DMS 273 treated with DMSO at 0.1 percent for 48 hours (cell line): ENCODE measurements around the gene TM4SF5.
"Not testable (repeated sequence)": the region's sequence is repeated elsewhere in the genome, so short reads cannot be mapped to it uniquely, and the experiment has no call there.

Source experiments
- DNase-seq: peaks from one replicate; lab custom pipeline; 2025; lab: John Stamatoyannopoulos, UW

The TM4SF5 gene

DNA sequence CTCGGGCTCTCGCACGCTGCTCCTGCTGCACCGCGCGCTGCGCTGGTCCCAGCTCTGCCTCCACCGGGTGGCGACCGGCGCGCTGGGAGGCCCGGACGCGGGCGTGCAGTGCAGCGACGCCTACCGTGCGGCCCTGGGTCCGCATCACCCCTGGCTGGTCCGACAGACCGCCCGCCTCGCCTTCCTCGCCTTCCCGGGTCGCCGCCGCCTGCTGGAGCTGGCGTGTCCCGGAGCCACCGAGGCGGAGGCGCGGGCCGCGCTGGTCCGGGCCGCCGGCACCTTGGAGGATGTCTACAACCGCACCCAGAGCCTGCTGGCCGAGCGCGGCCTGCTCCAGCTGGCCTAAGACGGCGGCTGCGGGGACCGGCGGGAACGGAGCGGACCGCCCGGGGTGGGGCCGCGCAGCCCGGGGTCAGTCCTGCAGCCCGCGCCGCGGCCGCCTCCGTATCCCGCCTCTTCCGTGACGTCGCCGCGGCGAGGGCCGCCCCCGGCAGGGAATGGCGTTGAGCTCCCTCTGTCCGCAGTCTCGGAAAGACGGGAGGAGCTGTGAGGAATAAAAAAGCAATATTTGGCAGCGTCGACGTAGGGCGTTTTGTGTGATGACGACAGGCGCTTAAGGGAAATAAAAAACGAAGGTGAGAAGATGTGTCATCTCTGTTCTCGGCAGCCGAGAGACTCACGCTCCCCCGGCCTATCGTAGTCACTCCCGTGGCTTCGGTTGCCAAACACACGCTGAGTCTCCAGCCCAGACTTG lies 18.4 kb downstream of the TM4SF5 start:
- DNase-seq, result peak; percentile 30

DNA sequence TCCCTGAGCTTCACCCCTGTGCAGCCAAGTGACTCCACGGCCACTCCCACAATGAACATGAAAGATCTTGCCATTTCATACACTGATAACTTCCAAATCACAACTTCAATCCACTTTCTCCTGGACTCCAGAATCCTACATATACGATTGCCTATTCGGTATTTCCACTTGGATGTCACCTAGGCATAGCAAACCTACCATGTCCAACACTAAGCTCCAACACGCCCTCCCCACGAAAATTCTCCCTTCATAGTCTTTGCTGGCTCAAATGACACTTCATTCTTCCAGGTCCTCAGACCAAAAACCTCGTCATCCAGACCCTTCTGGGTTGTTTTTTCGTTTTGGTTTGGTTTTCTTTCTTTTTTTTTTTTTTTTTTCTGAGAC lies 19.0 kb downstream of the TM4SF5 start:
- DNase-seq, result no peak

DNA sequence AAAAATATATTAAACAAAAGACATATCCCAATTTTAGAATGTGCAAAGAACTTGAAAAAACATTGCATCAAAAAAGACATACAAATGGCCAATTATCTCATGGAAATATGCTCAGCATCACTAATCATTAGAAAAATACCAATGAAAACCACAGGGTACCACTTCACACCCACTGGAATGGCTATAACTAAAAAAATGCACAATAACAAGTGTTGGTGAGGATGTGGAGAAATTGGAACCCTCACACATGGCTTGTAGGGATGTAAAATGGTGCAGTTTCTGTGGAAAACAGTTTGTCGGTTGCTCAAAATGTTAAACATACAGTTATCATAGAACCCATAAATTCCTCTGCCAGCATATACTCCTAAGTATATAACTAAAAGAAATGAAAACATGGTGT lies 23.5 kb downstream of the TM4SF5 start:
- DNase-seq, result no peak

DNA sequence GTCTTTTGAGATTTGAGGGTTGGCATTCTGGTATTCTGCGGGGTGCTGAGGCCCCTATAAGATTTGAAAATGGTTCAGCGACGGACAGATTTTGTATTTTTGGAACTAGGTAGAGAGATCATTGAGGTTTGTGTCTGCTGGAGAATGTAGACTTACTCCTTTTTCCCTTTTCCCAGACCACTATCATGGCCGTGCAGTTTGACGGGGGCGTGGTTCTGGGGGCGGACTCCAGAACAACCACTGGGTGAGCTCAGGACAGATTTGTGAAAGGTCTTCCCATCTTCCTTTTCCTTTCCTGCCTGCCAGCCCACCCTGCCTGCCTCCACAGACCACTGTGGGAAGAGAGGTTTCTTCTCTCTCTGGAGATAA lies 24.9 kb downstream of the TM4SF5 start:
- no peak for DNase-seq

DNA sequence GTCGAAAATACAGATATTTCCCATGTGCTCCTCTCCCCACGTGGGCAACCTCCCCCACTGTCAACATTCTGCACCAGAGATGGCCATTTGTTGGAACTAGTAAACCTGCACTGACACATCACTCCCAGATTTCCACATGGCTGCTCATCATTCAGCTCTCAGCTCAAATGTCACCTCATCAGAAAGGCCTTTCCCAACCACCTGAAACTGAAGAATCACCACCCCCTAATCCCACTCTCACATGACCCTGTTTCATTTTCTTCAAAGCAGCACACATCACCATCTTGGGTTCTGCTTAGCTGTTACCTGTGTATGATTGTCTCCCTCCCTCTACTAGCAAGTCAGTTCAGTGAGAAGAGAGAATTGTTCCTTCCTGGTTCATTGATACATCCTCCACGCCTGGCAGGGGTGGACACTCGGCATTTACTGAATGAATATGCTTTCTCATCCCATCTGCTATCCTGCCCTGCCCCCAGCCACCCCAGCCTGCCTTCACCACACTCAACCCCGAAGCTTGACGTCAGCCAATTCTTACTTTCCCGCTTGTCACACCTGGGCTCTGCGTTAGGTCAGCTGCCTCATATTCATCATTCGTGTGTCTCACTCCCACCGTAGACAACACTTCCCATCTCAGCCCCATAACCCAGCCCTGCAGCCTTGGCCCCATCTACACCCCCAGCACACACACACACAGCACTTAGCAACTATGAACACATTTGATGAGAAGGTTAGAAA lies 28.9 kb downstream of the TM4SF5 start:
- DNase-seq, result no peak

DNA sequence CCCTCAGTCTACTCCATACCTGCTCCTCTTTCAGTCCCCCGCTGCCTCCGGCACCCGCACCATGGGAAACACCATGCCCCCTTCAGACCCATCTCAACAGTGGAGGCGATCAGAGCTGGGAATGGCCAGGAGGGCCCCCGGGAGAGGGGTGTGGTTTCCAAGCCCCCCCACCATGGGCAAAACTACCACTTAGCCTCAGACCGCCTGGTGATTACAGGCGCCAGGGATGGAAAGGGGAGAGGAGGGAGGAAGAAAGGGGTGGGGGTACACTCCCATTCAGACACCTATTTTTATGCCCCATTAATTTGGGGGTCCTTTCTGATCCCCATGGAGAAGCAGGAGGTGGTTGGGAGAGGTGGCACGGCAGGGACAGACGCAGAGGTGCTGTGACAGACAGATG lies 30.5 kb downstream of the TM4SF5 start, which contains the start of gene C17orf114:
Gene C17orf114 (minus strand): TSS at position 101 of the 400 bp plus-strand sequence.
- no peak for DNase-seq

DNA sequence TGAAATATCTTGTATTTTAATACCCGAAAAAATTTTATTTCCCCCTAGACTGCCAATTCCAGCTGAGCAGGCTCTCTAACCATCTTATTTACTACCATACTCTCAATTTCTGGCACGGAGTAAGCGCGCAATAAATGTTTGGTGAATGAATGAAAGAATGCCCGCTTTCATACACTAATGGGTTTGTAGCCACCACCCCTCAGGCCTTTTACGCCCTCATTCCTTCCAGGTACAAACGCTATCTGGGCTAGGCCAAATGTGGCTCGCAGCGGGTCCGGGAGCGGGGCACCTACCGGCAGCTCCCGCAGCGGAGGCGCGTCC lies 34.7 kb downstream of the TM4SF5 start:
- no peak for DNase-seq

DNA sequence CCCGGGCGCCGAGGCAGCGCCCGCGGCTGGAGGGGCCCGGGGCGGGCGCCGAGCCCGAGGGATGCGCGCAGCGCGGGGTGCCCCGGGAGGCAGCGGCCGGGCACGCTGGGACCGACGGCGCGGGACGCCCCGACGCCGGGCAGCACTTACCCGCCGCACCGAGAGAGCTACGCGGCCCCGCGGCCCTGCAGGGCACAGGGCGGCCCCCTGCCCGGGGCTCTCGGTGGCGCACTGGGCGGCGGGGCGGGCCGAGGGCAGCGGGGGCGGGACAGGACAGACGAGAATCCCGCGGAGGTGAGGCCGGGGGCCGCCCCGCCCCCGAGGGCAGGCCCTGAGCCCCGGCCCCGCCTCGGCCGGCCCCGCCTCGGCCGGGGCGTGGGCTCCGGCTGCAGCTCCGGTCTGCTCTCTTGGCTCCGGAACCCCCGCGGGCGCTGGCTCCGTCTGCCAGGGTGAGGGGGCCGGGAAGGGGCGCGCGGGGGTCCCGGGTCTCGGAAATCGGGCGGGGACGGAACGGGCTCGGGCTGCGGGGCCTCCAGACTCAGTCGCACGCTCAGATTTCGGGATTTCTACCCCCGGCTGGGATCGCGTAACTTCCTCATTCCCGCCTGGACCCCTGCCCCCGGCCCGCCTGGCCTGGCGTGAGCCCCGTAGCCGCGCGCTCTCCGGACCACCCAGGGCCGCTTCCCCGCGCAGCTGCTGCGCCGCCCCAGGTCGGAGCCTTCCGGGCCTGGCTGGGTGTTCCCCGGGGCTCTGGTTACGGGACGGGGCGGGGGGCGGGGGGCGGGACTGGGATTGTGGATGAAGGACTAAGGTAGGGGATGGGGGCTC lies 35.3 kb downstream of the TM4SF5 start, which contains the start of gene PLD2:
Gene PLD2 (plus strand): TSS at position 376 of the 828 bp plus-strand sequence. CDS start 621 bp downstream, outside the sequence.
- DNase-seq, result peak; percentile 43

DNA sequence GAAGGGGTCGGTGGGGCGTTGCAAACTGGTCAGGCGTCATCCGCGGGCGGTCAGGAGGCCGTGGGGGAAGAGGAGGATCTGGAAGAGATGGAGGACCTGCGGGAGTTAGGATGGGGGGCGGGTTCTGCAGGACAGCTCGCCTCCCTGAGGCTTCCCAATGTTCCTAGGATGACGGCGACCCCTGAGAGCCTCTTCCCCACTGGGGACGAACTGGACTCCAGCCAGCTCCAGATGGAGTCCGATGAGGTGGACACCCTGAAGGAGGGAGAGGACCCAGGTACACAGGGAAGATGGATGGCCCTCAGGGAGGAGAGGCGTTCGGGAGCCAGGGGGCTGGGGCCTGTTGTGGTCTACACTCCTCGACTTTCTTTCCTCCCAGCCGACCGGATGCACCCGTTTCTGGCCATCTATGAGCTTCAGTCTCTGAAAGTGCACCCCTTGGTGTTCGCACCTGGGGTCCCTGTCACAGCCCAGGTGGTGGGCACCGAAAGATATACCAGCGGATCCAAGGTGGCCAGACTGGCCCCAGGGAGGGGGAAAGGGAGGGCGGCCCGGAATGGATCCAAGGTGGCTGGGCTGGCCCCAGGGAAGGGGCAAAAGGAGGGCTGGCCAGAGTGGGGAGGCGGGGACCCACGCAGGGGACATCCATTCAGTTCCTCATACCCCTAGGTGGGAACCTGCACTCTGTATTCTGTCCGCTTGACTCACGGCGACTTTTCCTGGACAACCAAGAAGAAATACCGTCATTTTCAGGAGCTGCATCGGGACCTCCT lies 36.1 kb downstream of the TM4SF5 start:
- no peak for DNase-seq

DNA sequence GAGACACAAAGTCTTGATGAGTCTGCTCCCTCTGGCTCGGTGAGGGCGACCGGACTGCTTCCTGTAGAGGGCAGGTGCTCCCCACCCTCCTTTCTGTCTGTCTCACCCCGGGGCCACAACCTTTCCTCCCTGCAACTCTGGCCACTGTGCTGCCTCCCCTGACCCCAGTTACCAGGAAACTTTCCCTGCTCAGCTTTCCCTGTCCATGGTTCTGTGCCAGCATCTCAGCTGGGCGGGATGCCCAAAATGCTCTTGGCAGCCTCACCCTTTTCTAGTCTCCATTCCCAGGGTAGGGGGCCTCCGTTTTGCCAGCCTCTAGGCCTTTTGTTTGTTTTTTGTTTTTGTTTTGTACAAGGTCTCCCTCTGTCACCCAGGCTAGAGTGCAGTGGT lies 36.7 kb downstream of the TM4SF5 start:
- no peak for DNase-seq

DNA sequence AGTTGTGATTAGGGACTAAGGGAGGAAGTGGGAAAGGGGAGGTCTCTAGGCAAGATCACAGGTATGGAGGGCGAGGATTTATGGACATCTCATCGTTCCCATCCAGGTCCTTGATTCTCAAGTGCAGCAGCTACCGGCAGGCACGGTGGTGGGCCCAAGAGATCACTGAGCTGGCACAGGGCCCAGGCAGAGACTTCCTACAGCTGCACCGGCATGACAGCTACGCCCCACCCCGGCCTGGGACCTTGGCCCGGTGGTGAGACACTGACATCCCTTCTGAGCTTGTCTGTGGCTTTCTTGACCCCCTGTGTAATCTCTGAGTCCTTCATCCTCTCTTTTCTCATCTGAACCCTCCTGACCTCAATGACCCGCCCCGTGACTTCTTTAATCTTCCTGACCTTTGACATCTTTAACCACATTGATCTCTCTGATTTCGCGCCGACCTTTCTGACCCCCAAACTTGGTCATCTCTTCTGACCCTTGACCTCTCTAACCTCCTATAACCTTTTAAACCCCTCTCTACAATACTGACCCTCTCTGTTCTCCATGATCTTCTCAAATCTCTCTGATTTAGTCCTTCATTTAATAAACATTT lies 39.1 kb downstream of the TM4SF5 start:
- no peak for DNase-seq

DNA sequence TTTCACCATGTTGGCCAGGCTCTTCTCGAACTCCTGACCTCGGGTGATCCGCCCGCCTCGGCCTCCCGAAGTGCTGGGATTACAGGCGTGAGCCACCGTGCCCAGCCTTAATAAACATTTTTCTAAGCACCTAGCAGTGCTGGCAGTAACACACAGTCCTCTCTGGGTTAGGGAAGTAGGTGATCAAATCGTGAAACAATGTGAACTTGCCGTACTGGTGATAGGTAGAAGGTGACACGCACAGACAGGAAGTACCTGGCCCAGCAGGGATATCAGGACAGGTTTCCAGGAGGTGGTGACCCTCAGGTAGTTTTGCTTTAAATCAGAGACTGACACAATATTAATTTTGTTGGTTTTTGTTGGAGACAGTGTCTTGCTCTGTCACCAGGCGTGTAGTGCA lies 39.8 kb downstream of the TM4SF5 start:
- DNase-seq, result no peak

DNA sequence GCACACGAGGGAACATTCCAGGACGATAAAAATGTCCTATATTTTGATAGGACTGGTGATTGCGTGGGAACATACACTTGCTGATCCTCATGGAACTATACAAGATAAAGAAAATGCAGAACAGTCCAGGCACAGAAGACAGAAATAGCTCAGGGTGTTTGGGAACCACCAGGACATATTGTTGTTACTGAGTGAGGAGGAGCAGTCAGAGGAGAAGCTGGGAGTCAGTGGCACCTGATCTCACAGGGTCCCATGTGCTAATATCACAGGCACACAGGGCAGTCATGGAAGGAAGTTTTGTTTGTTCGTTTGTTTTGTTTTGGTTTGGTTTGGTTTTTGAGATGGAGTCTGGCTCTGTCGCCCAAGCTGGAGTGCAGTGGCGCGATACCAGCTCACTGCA lies 41.0 kb downstream of the TM4SF5 start:
- DNase-seq, result no peak

DNA sequence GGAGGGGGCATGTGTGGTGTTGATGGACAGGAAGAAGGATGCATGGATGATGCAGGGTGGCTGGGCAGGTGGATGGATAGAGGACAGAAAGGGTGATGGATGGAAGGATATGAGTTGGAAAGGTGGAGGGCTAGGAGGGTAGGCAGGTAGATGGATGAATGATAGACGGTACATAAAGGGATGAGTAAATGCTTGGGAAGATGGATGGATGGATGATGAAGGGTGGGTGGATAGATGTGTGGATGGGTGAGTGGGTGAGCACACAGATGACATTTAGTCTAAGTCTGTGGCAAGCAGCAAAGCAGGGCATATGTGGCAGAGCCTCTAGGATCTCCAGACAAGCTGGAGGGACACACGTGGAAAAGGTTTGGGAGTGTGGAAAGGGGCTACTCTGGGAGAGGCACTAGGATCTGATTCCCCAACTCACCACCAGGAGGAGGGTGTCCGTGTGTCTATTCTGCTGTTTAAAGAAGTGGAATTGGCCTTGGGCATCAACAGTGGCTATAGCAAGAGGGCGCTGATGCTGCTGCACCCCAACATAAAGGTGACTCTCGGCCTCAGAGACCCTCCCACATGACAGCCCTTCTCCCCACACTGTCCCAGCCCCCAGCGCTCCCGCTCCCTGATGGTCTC lies 43.5 kb downstream of the TM4SF5 start:
- no peak for DNase-seq

DNA sequence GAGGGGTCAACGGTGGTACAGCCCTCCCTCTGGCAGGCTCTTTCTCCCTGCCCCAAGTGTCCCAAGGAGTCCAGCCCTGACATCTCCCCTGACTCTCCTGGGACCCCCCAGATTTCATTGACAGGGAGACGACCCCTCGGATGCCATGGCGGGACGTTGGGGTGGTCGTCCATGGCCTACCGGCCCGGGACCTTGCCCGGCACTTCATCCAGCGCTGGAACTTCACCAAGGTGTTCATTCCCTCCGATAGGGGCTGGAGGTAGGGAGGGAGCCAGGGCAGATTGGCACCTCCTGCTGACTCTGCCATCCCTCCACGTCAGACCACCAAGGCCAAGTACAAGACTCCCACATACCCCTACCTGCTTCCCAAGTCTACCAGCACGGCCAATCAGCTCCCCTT lies 45.1 kb downstream of the TM4SF5 start:
- no peak for DNase-seq

DNA sequence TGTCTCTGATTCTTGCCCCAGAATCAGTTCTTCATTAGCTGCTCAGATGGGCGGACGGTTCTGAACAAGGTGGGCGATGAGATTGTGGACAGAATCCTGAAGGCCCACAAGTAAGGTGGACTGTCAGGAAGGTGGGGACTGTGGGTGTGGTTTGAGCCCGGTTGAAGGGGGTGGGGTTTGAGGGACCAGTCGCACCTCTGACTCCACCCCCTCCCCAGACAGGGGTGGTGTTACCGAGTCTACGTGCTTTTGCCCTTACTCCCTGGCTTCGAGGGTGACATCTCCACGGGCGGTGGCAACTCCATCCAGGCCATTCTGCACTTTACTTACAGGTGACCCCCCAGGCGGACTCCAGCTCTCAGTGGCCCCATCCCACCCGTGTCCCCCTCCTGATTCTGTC lies 46.6 kb downstream of the TM4SF5 start:
- DNase-seq, result no peak

DNA sequence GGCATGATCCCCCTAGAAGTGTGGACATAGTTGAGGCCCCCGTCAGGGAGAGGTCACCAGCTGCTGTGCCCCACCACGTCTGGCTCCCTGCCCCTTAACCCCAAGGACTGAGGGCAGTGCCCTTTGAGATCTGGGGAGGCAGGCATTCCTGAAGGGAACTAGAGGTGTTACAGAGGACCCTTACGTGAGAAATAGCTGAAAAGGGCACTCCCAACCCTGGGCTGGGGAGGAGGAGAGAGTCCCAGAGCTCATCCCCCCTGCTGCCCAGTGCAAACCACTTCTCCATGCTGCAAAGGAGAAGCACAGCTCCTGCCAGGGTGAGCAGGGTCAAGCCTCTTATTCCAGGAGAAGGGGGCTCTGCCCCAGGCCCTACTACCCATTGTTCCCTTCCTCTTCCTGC lies 51.1 kb downstream of the TM4SF5 start:
- no peak for DNase-seq

DNA sequence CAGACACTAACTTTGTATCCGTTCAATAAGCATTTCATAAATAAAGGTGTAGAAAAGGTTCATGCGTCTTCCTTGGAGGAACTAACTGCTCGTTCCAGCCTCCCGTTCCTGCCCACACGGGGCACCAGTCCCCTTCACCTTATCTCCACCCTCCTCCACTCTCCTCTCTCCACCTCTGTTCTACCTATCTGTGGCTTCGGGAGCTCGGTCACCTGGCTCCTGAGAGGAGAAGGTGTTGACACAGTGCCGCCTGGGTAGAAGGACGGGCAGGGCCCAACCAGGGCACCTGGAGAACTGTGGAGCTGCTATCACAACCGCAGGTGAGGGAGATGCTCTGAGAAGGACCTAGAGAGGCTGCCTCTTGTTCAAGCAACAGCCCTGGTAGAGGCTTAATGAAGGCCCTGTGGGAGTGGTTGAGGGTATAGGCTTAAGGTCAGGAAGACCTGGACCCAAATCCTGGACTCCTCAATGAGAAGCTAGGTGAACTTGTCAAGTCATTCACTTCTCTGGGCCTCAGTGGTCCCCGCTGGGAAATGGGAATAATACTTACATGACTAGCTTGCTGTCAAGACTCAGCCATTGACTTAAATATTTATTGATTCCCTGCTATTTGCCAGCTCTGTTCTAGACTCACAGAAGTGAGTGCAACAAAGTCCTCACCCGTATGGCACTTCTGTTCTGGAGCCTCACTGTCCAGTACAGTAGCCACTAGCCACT lies 51.8 kb downstream of the TM4SF5 start:
- DNase-seq, result no peak

DNA sequence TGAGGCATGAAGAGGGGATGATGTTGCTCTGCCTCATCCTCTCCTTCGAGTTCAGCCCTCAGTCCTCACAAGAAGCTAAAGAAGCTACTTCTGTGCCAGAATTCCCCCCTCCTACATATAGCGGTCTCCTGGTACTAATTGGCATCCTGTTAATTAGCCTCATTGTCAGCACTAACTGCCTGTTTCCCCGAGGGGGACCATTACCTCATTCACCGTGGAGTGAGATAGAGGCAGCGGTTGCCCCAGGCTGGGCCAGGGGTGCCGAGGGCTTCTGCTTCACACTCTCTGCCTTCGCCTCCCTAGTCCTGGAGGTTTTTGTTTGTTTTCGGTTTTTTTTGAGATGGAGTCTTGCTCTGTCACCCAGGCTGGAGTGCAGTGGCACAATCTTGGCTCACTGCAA lies 55.7 kb downstream of the TM4SF5 start:
- DNase-seq, result no peak

DNA sequence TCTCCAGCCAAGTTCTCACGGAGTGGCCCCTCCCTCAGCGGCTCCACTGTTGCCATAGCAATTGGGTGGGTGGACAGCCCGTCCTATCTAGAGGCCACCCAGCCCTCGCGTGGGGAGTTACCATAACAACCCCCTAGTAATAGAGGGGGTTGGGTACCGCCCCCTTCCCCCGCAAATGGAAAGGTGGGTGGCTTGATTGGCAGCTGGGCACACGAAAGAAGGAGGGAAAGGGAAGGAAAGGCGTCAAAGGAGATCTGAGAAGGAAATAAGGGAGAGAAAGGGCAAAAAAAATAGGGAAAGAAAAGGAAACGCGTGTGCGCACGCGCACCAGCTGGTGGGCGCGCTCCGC lies 61.1 kb downstream of the TM4SF5 start:
- not testable (repeated sequence) for DNase-seq
